ENCODE measurements around the gene TRIM14.

DNA sequence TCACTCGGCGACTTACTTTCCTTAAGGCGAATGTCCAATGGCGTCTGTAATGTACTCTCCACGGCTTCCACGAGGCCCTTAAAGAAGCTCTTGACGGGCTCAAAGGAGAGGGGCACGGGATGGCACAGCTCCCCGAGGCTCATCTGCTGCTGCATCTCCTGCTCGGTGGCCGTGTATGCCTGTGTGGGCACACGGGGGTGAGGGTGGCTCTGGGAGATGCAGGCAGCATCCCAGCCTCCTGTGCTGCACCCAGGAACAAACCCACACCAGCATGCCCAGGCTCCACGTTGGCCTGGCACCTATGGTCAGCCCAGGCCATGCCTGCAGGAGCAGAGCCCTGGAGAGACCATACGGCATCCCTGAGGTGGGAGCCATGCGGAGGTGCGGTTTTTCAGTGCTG is 24.2 kb downstream of the TRIM14 start:
- TF ChIP-seq EZH2 (IDR thresholded peaks at IDR 0.05; ENCODE audit: borderline replicate concordance, low read length): no peak
- TF ChIP-seq, protein P1, sequence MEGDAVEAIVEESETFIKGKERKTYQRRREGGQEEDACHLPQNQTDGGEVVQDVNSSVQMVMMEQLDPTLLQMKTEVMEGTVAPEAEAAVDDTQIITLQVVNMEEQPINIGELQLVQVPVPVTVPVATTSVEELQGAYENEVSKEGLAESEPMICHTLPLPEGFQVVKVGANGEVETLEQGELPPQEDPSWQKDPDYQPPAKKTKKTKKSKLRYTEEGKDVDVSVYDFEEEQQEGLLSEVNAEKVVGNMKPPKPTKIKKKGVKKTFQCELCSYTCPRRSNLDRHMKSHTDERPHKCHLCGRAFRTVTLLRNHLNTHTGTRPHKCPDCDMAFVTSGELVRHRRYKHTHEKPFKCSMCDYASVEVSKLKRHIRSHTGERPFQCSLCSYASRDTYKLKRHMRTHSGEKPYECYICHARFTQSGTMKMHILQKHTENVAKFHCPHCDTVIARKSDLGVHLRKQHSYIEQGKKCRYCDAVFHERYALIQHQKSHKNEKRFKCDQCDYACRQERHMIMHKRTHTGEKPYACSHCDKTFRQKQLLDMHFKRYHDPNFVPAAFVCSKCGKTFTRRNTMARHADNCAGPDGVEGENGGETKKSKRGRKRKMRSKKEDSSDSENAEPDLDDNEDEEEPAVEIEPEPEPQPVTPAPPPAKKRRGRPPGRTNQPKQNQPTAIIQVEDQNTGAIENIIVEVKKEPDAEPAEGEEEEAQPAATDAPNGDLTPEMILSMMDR (conservative IDR thresholded peaks at IDR 0.05 in 1 of 2, IDR thresholded peaks at IDR 0.05 in 1 of 2; ENCODE audit: extremely low read depth in 1 of 2, insufficient read depth in 1 of 2, low read depth in 1 of 2, low read length in 2 of 2): no peak

All from mammary epithelial cell (primary cell).